Liver (tissue), 9 donors: Measurements from ENCODE around the gene ULK3. TPM values are rescaled to one million over a fixed set of nuclear protein-coding genes. Genes with fewer than 3 reads are reported as not detected.

Experiments
- DNase-seq: peaks from one replicate; pipeline ENCODE4 v3.0.0-alpha.2; 2017; ENCODE audit warnings: low spot score
- H3K27ac ChIP-seq, 2 donors: one replicate each; pipeline ENCODE4 v1.7.0; 2013; ENCODE audit warnings: inconsistent platforms in 2 of 2, low read length in 2 of 2, control low read depth in 1 of 2, low read depth in 1 of 2, mild to moderate bottlenecking in 1 of 2
- H3K27me3 ChIP-seq, 4 donors: one replicate each; pipeline versions ENCODE4 v1.6.1 to v1.7.0; 2013; ENCODE audit warnings: low read length in 3 of 4, inconsistent platforms in 1 of 4, mild to moderate bottlenecking in 1 of 4, moderate library complexity in 1 of 4; ENCODE audit not compliant: control insufficient read depth in 4 of 4, insufficient read depth in 4 of 4
- H3K36me3 ChIP-seq, 4 donors: one replicate each; pipeline versions ENCODE4 v1.6.1 to v1.7.0; 2013; ENCODE audit warnings: low read length in 3 of 4, mild to moderate bottlenecking in 3 of 4, low read depth in 1 of 4, moderate library complexity in 1 of 4; ENCODE audit not compliant: control insufficient read depth in 4 of 4, insufficient read depth in 3 of 4
- H3K4me1 ChIP-seq, 4 donors: one replicate each; pipeline versions ENCODE4 v1.6.1 to v1.7.0; 2013; ENCODE audit warnings: low read length in 3 of 4, mild to moderate bottlenecking in 3 of 4, moderate library complexity in 1 of 4; ENCODE audit not compliant: control insufficient read depth in 4 of 4, insufficient read depth in 4 of 4
- H3K4me3 ChIP-seq, 3 donors: one replicate each; pipeline versions ENCODE4 v1.6.1 to v1.7.0; 2013; ENCODE audit warnings: low read length in 3 of 3, control low read depth in 1 of 3, low read depth in 1 of 3, mild to moderate bottlenecking in 1 of 3
- H3K9ac ChIP-seq, 2 donors: one replicate each; pipeline ENCODE4 v1.7.0; 2013; ENCODE audit warnings: low read length in 2 of 2, mild to moderate bottlenecking in 2 of 2, moderate library complexity in 2 of 2, control low read depth in 1 of 2, low read depth in 1 of 2
- H3K9me3 ChIP-seq, 4 donors: one replicate each; pipeline versions ENCODE4 v1.6.1 to v1.7.0; 2013; ENCODE audit warnings: low read length in 3 of 4; ENCODE audit not compliant: control insufficient read depth in 4 of 4
- CTCF ChIP-seq: fragments of 150-350 bp; IDR thresholded peaks from 2 replicates; pipeline ENCODE4 v1.5.1; 2017; ENCODE audit warnings: improper control_type of control experiment, low read depth, low read length; ENCODE audit not compliant: missing input control
- FOXA1 ChIP-seq: IDR thresholded peaks from 2 replicates; pipeline ENCODE4 v1.6.1; 2016; ENCODE audit warnings: antibody characterized with exemption
- FOXA2 ChIP-seq: IDR thresholded peaks from 2 replicates; pipeline ENCODE4 v1.6.1; 2016; ENCODE audit warnings: antibody characterized with exemption
- GABPA ChIP-seq, 2 donors: IDR thresholded peaks in 1 of 2; conservative IDR thresholded peaks in 1 of 2; 2 replicates each; pipeline ENCODE4 v1.6.1; 2016; ENCODE audit warnings: antibody characterized with exemption in 2 of 2, mild to moderate bottlenecking in 1 of 2, moderate library complexity in 1 of 2
- HNF4G ChIP-seq: IDR thresholded peaks from 2 replicates; pipeline ENCODE4 v1.6.1; 2016; ENCODE audit warnings: antibody characterized with exemption
- JUND ChIP-seq, 2 donors: IDR thresholded peaks; 2 replicates each; pipeline ENCODE4 v1.6.1; 2016; ENCODE audit warnings: antibody characterized with exemption in 2 of 2
- MAX ChIP-seq: IDR thresholded peaks from 2 replicates; pipeline ENCODE4 v1.6.1; 2016; ENCODE audit warnings: antibody characterized with exemption
- NR2F2 ChIP-seq: IDR thresholded peaks from 2 replicates; pipeline ENCODE4 v1.6.1; 2016; ENCODE audit warnings: antibody characterized with exemption
- RAD21 ChIP-seq, 2 donors: IDR thresholded peaks; 2 replicates each; pipeline ENCODE4 v1.6.1; 2016; ENCODE audit warnings: antibody characterized with exemption in 2 of 2, mild to moderate bottlenecking in 2 of 2
- REST ChIP-seq: IDR thresholded peaks from 2 replicates; pipeline ENCODE4 v1.6.1; 2016; ENCODE audit warnings: antibody characterized with exemption, mild to moderate bottlenecking
- RXRA ChIP-seq, 2 donors: IDR thresholded peaks; 2 replicates each; pipeline ENCODE4 v1.6.1; 2017 to 2018; ENCODE audit warnings: antibody characterized with exemption in 2 of 2, mild to moderate bottlenecking in 1 of 2
- SP1 ChIP-seq: IDR thresholded peaks from 2 replicates; pipeline ENCODE4 v1.6.1; 2018; ENCODE audit warnings: antibody characterized with exemption, mild to moderate bottlenecking
- TAF1 ChIP-seq: conservative IDR thresholded peaks from 2 replicates; pipeline ENCODE4 v1.6.1; 2016; ENCODE audit warnings: antibody characterized with exemption, mild to moderate bottlenecking
- YY1 ChIP-seq: IDR thresholded peaks from 2 replicates; pipeline ENCODE4 v1.6.1; 2016; ENCODE audit warnings: antibody characterized with exemption, mild to moderate bottlenecking
- ZBTB33 ChIP-seq: IDR thresholded peaks from 2 replicates; pipeline ENCODE4 v1.6.1; 2016; ENCODE audit warnings: antibody characterized with exemption
- WGBS: extraction: QIAGEN DNeasy Blood & Tissue Kit; methylation state at CpG from one replicate; pipeline ENCODE4 v1.1.7; 2013; 5-methylcytosine and 5-hydroxymethylcytosine counted together
- polyA plus RNA-seq, 2 donors: library from polyadenylated mRNA; stranded (reverse) in 1 of 2; unstranded in 1 of 2; fragments of 200-250 nt in 1 of 2; fragments of >200 nt in 1 of 2; fragmentation: Nextera tagmentation in 1 of 2; extraction: Ambion mirVana in 1 of 2; gene quantifications; one replicate each; pipeline versions ENCODE4 v1.2.1 to v1.2.3, GENCODE V29; 2013 to 2015
- total RNA-seq, 2 donors: library from RNA; depleted of rRNA; stranded (reverse); fragments of >200 nt; gene quantifications; one replicate each; pipeline ENCODE4 v1.2.3, GENCODE V29; 2014
- donor health status: healthy.
- donor health status: healthy.
- donor health status: healthy.
- donor health status: healthy.
- donor health status: healthy.

Gene ULK3
- total and polyA plus RNA-seq, 4 donors, result 13.1 to 35.5 (median 21.4) TPM

GRCh38 chr15:74870436-74871215 is 27.7 kb upstream of the ULK3 start:
- no peak for TF ChIP-seq GABPA (IDR thresholded peaks at IDR 0.05 in 1 of 2, conservative IDR thresholded peaks at IDR 0.05 in 1 of 2)
- no peak for TF ChIP-seq NR2F2
- TF ChIP-seq MAX, result no peak
- no peak for TF ChIP-seq SP1
- no peak for TF ChIP-seq RAD21 (IDR thresholded peaks at IDR 0.05)
- no peak for TF ChIP-seq FOXA2
- TF ChIP-seq TAF1, result no peak
- TF ChIP-seq REST, result no peak
- no peak for TF ChIP-seq HNF4G
- TF ChIP-seq ZBTB33, result no peak
- TF ChIP-seq RXRA (IDR thresholded peaks at IDR 0.05), result no peak
- no peak for DNase-seq
- no peaks in the 10 kb centered on the region for H3K36me3 ChIP-seq
- 55% methylated on average over 6 of the region's 6 CpGs for WGBS
- no peak overlapping the region for H3K9ac ChIP-seq
- H3K27ac ChIP-seq, result peak overlapping the region in 1 of 2 donors; percentile 17
- no peak overlapping the region for H3K4me3 ChIP-seq
- H3K9me3 ChIP-seq, result no peaks in the 10 kb centered on the region
- peaks cover 24 to 63% (median 45%) of the 10 kb centered on the region in 4 donors for H3K4me1 ChIP-seq
- no peaks in the 10 kb centered on the region for H3K27me3 ChIP-seq

- Histone ChIP-seq H3K9me3 (no peaks in the 10 kb centered on the region), H3K27ac (peak overlapping the region in 1 of 2 donors; percentile 17), H3K4me3 (no peak overlapping the region), H3K36me3 (no peaks in the 10 kb centered on the region), H3K9ac (no peak overlapping the region), H3K4me1 (peaks cover 24 to 63% (median 45%) of the 10 kb centered on the region in 4 donors), H3K27me3 (no peaks in the 10 kb centered on the region)
- no peak for TF ChIP-seq FOXA1
- TF ChIP-seq ZBTB33, result no peak
- no peak for TF ChIP-seq RAD21 (IDR thresholded peaks at IDR 0.05)
- no peak for TF ChIP-seq JUND (IDR thresholded peaks at IDR 0.05)
- no peak for TF ChIP-seq NR2F2
- TF ChIP-seq YY1, result no peak
- no peak for TF ChIP-seq MAX
- no peak for TF ChIP-seq CTCF
- no peak for DNase-seq
- 51% methylated on average over 6 of the region's 6 CpGs for WGBS
Measured at GRCh38 chr15:74869726-74870407, 26.9 kb upstream of the ULK3 start.
